OCI-LY3 (cell line): Measurements from ENCODE around the gene APOO.

Experiments
- H2AFZ ChIP-seq: fragments of 200-600, 300-600 bp; shearing (Covaris generic); 2 replicates; pipeline ENCODE4 v1.6.0; 2014; ENCODE audit warnings: antibody characterized with exemption, low read depth, low read length
- H3K27ac ChIP-seq: fragments of 200-600, 300-600 bp; sonication (generic); 2 replicates; pipeline ENCODE4 v1.5.1; 2014; ENCODE audit warnings: mild to moderate bottlenecking, low read length, moderate library complexity, mixed read lengths
- H3K27me3 ChIP-seq: fragments of 200-600, 300-600 bp; sonication (generic); 2 replicates; pipeline ENCODE4 v1.6.1; 2014; ENCODE audit warnings: low read depth, low read length, mixed read lengths
- H3K36me3 ChIP-seq: fragments of 200-600, 300-600 bp; sonication (generic); replicated peaks from 2 replicates; pipeline ENCODE3; 2014; ENCODE audit warnings: low read depth, low read length, mixed read lengths
- H3K4me1 ChIP-seq: fragments of 300-600, 200-600 bp; sonication (generic); 2 replicates; pipeline ENCODE4 v1.6.1; 2014; ENCODE audit warnings: low read length, mixed read lengths
- H3K4me2 ChIP-seq: fragments of 200-600, 300-600 bp; sonication (generic); 2 replicates; pipeline ENCODE4 v1.6.1; 2014; ENCODE audit warnings: low read length, mixed read lengths
- H3K4me3 ChIP-seq: fragments of 300-600, 200-600 bp; sonication (generic); 2 replicates; pipeline ENCODE4 v1.5.1; 2014; ENCODE audit warnings: antibody characterized with exemption, mild to moderate bottlenecking, low read length, moderate library complexity
- H3K79me2 ChIP-seq: fragments of 300-600, 200-600 bp; shearing (Covaris generic); 2 replicates; pipeline ENCODE4 v1.6.1; 2014; ENCODE audit warnings: mild to moderate bottlenecking, low read length, mixed read lengths
- H3K9ac ChIP-seq: fragments of 300-600, 200-600 bp; shearing (Covaris generic); 2 replicates; pipeline ENCODE4 v1.6.0; 2014; ENCODE audit warnings: mild to moderate bottlenecking, low read length, moderate library complexity
- H3K9me3 ChIP-seq: fragments of 200-600, 300-600 bp; shearing (Covaris generic); 2 replicates; pipeline ENCODE4 v1.6.1; 2014; ENCODE audit warnings: low read length, mixed read lengths; ENCODE audit not compliant: insufficient read depth
- H4K20me1 ChIP-seq: fragments of 200-600, 300-600 bp; sonication (generic); 2 replicates; pipeline ENCODE4 v1.6.1; 2016; ENCODE audit warnings: low read length, mixed read lengths; ENCODE audit not compliant: insufficient read depth
- CTCF ChIP-seq: fragments of 200-600, 300-600 bp; sonication (generic); IDR thresholded peaks from 2 replicates; pipeline ENCODE4 v1.5.1; 2014; ENCODE audit warnings: antibody characterized with exemption, low read length, low read depth
- EZH2phosphoT487 ChIP-seq: fragments of 200-600 bp; shearing (Covaris generic); IDR thresholded peaks from 2 replicates; pipeline ENCODE4 v1.6.1; 2018; ENCODE audit warnings: antibody characterized with exemption, mixed run types, low read depth

APOO gene

DNA sequence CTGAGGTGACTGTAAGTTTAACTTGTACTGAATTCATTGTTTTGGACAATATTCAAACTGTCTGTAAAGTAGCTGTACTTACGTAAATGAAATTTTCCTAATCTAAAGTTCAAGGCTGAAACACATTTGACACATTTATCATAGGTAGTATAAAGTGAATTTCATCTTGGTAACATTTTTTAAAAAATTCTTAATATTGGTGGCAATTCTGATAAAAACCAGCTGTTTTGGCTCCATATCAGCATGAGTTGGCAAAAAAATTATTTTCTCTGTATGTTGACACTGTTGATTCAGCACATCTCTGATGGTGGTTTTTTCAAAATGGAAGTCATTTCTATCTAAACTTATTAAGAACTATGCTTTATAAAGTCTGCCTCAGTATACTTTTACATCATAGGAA is 31.0 kb upstream of the APOO start:
- Histone ChIP-seq H3K79me2 (no peaks in the 10 kb centered on the region), H3K27me3 (peaks cover 6% of the 10 kb centered on the region; the same call in 1 of the 2 replicates), H4K20me1 (no peaks in the 10 kb centered on the region), H3K4me1 (no peaks in the 10 kb centered on the region), H3K9ac (no peak overlapping the region), H3K36me3 (no peaks in the 10 kb centered on the region), H3K4me2 (no peak overlapping the region), H2AFZ (no peak overlapping the region), H3K27ac (no peak overlapping the region), H3K9me3 (no peaks in the 10 kb centered on the region), H3K4me3 (no peak overlapping the region)
- TF ChIP-seq CTCF: no peak
- TF ChIP-seq EZH2phosphoT487: no peak

DNA sequence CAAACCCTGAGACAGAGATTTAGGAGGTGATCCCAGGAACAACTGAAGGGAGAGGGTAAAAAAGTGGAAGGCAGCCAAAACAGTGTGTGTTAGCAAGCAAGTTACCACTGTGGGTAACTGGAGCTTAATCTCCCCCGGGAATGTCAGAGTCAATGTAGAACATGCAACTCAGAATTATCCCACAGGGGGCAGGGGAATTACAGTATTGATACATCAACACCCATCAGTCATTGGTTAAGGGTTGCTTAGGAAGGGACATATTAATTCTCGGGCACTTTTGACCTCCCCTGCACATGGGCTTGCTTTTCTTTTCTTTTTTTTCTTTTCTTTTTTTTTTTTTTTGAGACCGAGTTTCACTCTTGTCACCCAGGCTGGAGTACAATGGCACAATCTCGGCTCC is 29.4 kb upstream of the APOO start:
- Histone ChIP-seq H3K27ac (no peak overlapping the region), H3K4me1 (no peaks in the 10 kb centered on the region), H3K79me2 (no peaks in the 10 kb centered on the region), H3K9me3 (no peaks in the 10 kb centered on the region), H2AFZ (no peak overlapping the region), H3K36me3 (no peaks in the 10 kb centered on the region), H3K4me2 (no peak overlapping the region), H4K20me1 (no peaks in the 10 kb centered on the region), H3K27me3 (peaks cover 6% of the 10 kb centered on the region; the same call in 1 of the 2 replicates), H3K4me3 (no peak overlapping the region), H3K9ac (no peak overlapping the region)
- TF ChIP-seq CTCF: no peak
- TF ChIP-seq EZH2phosphoT487: no peak

DNA sequence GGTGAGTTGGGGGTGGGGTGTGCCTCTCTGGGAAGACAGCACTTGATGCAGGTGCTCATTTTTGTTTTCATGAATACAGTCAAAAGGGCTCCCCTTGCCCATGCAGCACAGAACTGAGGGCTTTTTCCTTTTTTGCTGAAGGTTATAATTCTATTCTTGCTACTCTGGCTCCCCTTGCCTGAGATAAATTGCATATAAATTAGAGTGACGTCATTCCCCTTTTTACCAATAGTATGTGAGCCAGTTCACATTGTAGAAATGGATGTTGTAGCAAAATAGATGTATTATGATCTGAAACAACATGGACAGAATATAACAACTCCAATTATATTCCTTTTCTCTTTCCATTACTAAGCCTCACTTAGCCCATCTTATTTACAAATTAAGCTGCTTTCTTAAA is 28.4 kb upstream of the APOO start:
- Histone ChIP-seq H2AFZ (no peak overlapping the region), H4K20me1 (no peaks in the 10 kb centered on the region), H3K9me3 (no peaks in the 10 kb centered on the region), H3K27ac (no peak overlapping the region), H3K79me2 (no peaks in the 10 kb centered on the region), H3K36me3 (no peaks in the 10 kb centered on the region), H3K27me3 (peaks cover 6% of the 10 kb centered on the region; the same call in 1 of the 2 replicates), H3K4me3 (no peak overlapping the region), H3K4me1 (peaks cover 3% of the 10 kb centered on the region), H3K4me2 (no peak overlapping the region), H3K9ac (no peak overlapping the region)
- no peak for TF ChIP-seq CTCF
- no peak for TF ChIP-seq EZH2phosphoT487

GRCh38 chrX:23935106-23935505 is 27.4 kb upstream of the APOO start:
- Histone ChIP-seq H4K20me1 (no peaks in the 10 kb centered on the region), H3K4me2 (no peak overlapping the region), H3K79me2 (no peaks in the 10 kb centered on the region), H3K9me3 (no peaks in the 10 kb centered on the region), H3K9ac (no peak overlapping the region), H2AFZ (no peak overlapping the region), H3K4me3 (no peak overlapping the region), H3K27me3 (0 out of 2 replicates have a peak, but pooled peaks cover 1% of the 10 kb centered on the region), H3K4me1 (peaks cover 8% of the 10 kb centered on the region), H3K27ac (no peak overlapping the region), H3K36me3 (no peaks in the 10 kb centered on the region)
- TF ChIP-seq CTCF (no peak), EZH2phosphoT487 (no peak)
